ENCODE measurements around the gene THEMIS.
"Not testable (repeated sequence)": the region's sequence is repeated elsewhere in the genome, so short reads cannot be mapped to it uniquely, and the experiment has no call there.

THEMIS gene

GRCh38 chr6:127900935-127901334, at the start of gene THEMIS:
Gene THEMIS (minus strand): TSS chr6:127901058. CDS start chr6:127900932, 126 bp downstream.
- no peak for DNase-seq (ENCODE audit: low read depth in 3 of 3)

- DNase-seq (ENCODE audit: low read depth in 3 of 3): no peak
These were observed 48.4 kb upstream of the THEMIS start for GRCh38 chr6:127949251-127949650.

- DNase-seq (ENCODE audit: low read depth in 3 of 3): no peak
These were observed 45.5 kb upstream of the THEMIS start for GRCh38 chr6:127946388-127946787.

GRCh38 chr6:127945434-127946097, 44.7 kb upstream of the THEMIS start:
- no peak for DNase-seq (ENCODE audit: low read depth in 3 of 3)

- DNase-seq (ENCODE audit: low read depth in 3 of 3): no peak
These were observed 40.4 kb upstream of the THEMIS start for GRCh38 chr6:127941228-127941627.

GRCh38 chr6:127939442-127940066, 38.7 kb upstream of the THEMIS start:
- no peak for DNase-seq (ENCODE audit: low read depth in 3 of 3)

GRCh38 chr6:127938701-127939100, 37.8 kb upstream of the THEMIS start:
- no peak for DNase-seq (ENCODE audit: low read depth in 3 of 3)

GRCh38 chr6:127937747-127938146, 36.9 kb upstream of the THEMIS start:
- no peak for DNase-seq (ENCODE audit: low read depth in 3 of 3)

GRCh38 chr6:127937102-127937501, 36.2 kb upstream of the THEMIS start:
- no peak for DNase-seq (ENCODE audit: low read depth in 3 of 3)

- DNase-seq (ENCODE audit: low read depth in 3 of 3): no peak
These were observed 34.1 kb upstream of the THEMIS start for GRCh38 chr6:127934956-127935355.

- DNase-seq (ENCODE audit: low read depth in 3 of 3): no peak
These were observed 33.3 kb upstream of the THEMIS start for GRCh38 chr6:127933852-127934840.

GRCh38 chr6:127933137-127933536, 32.3 kb upstream of the THEMIS start:
- no peak for DNase-seq (ENCODE audit: low read depth in 3 of 3)

- no peak for DNase-seq (ENCODE audit: low read depth in 3 of 3)
These were observed 31.9 kb upstream of the THEMIS start for GRCh38 chr6:127932708-127933107.

- not testable (repeated sequence) for DNase-seq (ENCODE audit: low read depth in 3 of 3)
These were observed 25.6 kb upstream of the THEMIS start for GRCh38 chr6:127926441-127926840.

GRCh38 chr6:127924440-127924839, 23.6 kb upstream of the THEMIS start:
- no peak for DNase-seq (ENCODE audit: low read depth in 3 of 3)

GRCh38 chr6:127924031-127924430, 23.2 kb upstream of the THEMIS start:
- no peak for DNase-seq (ENCODE audit: low read depth in 3 of 3)

GRCh38 chr6:127923135-127923534, 22.3 kb upstream of the THEMIS start:
- DNase-seq (ENCODE audit: low read depth in 3 of 3): no peak

- DNase-seq (ENCODE audit: low read depth in 3 of 3): no peak
These were observed 21.1 kb upstream of the THEMIS start for GRCh38 chr6:127921982-127922381.

GRCh38 chr6:127920804-127921203, 19.9 kb upstream of the THEMIS start:
- no peak for DNase-seq (ENCODE audit: low read depth in 3 of 3)

GRCh38 chr6:127918506-127919427, 17.9 kb upstream of the THEMIS start:
- no peak for DNase-seq (ENCODE audit: low read depth in 3 of 3)

GRCh38 chr6:127917766-127918165, 16.9 kb upstream of the THEMIS start:
- DNase-seq (ENCODE audit: low read depth in 3 of 3): no peak

Measured in stimulated activated CD4-positive, alpha-beta T cell treated with anti-CD3 and anti-CD28 coated beads, TNF-alpha, amount 100 ng/mL, for 4 hours (primary cell).